Vagina (tissue), 2 donors: ENCODE measurements around the gene HDGF. TPM values are rescaled to one million over a fixed set of nuclear protein-coding genes. Genes with fewer than 3 reads are reported as not detected.
A peak's percentile ranks its signal among the peaks of the same experiment; 100 is the strongest.

Experiments used
- DNase-seq, 2 donors: peaks; one replicate each; pipeline ENCODE4 v3.0.0-alpha.2; 2017; ENCODE audit errors: extremely low spot score in 2 of 2
- H3K27ac ChIP-seq: fragments of 200-600 bp; sonication (generic); one replicate; pipeline ENCODE4 v1.5.1; 2019
- H3K27me3 ChIP-seq: fragments of 200-600 bp; sonication (generic); one replicate; pipeline ENCODE4 v1.5.1; 2019
- H3K36me3 ChIP-seq, 2 donors: fragments of 200-600 bp; sonication (generic); one replicate each; pipeline ENCODE4 v1.5.1; 2017 to 2019
- H3K4me1 ChIP-seq: fragments of 200-600 bp; sonication (generic); one replicate; pipeline ENCODE4 v1.5.1; 2019
- H3K4me3 ChIP-seq, 2 donors: fragments of 200-600 bp; sonication (generic); 1 replicate in 1 of 2; 2 replicates in 1 of 2; pipeline ENCODE4 v1.5.1; 2016 to 2019
- H3K9me3 ChIP-seq: fragments of 200-600 bp; sonication (generic); one replicate; pipeline ENCODE4 v1.5.1; 2019
- CTCF ChIP-seq, 3 experiments: fragments of 450-650 bp in 2 of 3; fragments of 200-600 bp in 1 of 3; sonication (generic) in 1 of 3; IDR thresholded peaks; one replicate each; pipeline ENCODE4 v1.5.1; 2017 to 2019; ENCODE audit warnings: antibody characterized with exemption in 3 of 3, mild to moderate bottlenecking in 2 of 3, moderate library complexity in 2 of 3
- POLR2A ChIP-seq, 2 donors: fragments of 450-650 bp; IDR thresholded peaks; one replicate each; pipeline ENCODE4 v1.6.1; 2017; ENCODE audit warnings: antibody characterized with exemption in 2 of 2, mild to moderate bottlenecking in 2 of 2, moderate library complexity in 2 of 2
- POLR2AphosphoS5 ChIP-seq, 2 donors: sonication (generic); formaldehyde crosslinking; IDR thresholded peaks; one replicate each; pipeline ENCODE4 v1.9.0; 2017; ENCODE audit warnings: antibody characterized with exemption in 2 of 2, mild to moderate bottlenecking in 2 of 2, low read depth in 1 of 2; ENCODE audit not compliant: insufficient read depth in 1 of 2
- intact Hi-C: fragments of 100-400 bp; cut with DNase I; formaldehyde crosslinking; loops from one replicate; pipeline ENCODE4 v1.15.1; 2023
- total RNA-seq: library from RNA; depleted of rRNA; stranded (reverse); fragments of >200 nt; gene quantifications from one replicate; pipeline ENCODE4 v1.2.3, GENCODE V29; 2016

HDGF gene
- total RNA-seq, 1 donor from 2014 or later, result 154 TPM

DNA sequence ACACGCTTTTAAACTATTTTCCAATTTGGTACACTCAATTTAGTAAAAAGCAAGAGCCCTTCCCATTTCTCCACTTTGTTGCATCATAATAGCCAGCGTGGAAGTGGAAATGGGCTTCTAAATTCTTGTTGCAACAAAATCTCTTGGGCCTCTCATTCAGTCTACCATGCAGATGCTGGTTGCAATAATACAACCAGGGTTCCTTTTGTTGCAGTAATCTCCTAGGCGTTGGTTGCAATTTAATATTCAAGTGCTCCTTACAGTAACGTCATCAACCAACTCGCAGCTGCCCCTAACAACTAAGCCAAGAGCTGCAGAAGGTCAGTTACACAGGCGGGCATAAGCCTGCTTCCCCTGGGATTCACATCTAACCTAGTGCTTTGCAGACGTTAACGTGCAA is 2.7 kb upstream of the HDGF start:
- Histone ChIP-seq H3K4me1 (peaks cover 27% of the 10 kb centered on the region), H3K9me3 (no peaks in the 10 kb centered on the region), H3K4me3 (no peak overlapping the region), H3K36me3 (no peaks in the 10 kb centered on the region), H3K27me3 (no peaks in the 10 kb centered on the region), H3K27ac (no peak overlapping the region)
- intact Hi-C loops, result no loop called here
- DNase-seq, result no peak
- no peak for TF ChIP-seq CTCF (IDR thresholded peaks at IDR 0.05)
- TF ChIP-seq POLR2A (IDR thresholded peaks at IDR 0.05), result no peak
- no peak for TF ChIP-seq POLR2AphosphoS5 (IDR thresholded peaks at IDR 0.05; ENCODE audit: insufficient read depth in 1 of 2, low read depth in 1 of 2)

DNA sequence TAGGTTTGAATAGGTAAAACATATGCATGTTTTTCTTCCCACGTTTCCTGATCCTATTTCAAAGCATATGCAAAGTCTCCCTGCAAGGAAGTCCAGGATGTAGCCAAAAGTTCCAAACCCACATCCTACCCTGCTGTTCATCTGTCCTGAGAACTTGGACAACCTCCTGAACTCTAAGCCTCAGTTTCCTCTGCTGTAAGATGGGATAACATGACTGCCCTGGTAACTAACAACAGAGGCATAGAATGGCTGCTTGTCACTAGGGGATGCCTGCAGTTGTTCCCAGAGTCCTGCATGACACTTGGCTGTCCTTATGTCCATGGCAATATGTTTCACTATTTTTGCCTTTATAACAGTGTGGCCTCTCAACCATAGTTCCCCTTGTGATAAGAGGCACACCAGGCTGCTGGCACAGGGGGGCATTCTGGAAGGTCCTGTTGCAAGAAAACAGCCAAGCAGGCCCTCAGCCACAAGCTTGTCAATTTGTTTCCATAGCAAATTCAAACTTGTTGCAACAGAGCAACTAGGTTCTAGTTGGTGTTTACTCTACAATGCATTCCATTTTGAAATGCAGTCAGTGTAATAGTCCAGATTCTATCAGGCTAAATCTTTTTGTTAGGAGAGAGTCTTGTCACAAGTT is 1.5 kb upstream of the HDGF start:
- Histone ChIP-seq H3K27ac (no peak overlapping the region), H3K4me1 (peaks cover 40% of the 10 kb centered on the region), H3K27me3 (no peaks in the 10 kb centered on the region), H3K36me3 (no peaks in the 10 kb centered on the region), H3K9me3 (no peaks in the 10 kb centered on the region), H3K4me3 (no peak overlapping the region)
- intact Hi-C loops, result no loop called here
- TF ChIP-seq CTCF (IDR thresholded peaks at IDR 0.05), result no peak
- DNase-seq, result no peak

- peak overlapping the region; percentile 96 to 97 for H3K4me3 ChIP-seq
- H3K4me1 ChIP-seq, result peaks cover 48% of the 10 kb centered on the region
- H3K36me3 ChIP-seq, result no peaks in the 10 kb centered on the region
- intact Hi-C loops, result no loop called here
- no peaks in the 10 kb centered on the region for H3K27me3 ChIP-seq
- no peaks in the 10 kb centered on the region for H3K9me3 ChIP-seq
- H3K27ac ChIP-seq, result peak overlapping the region; percentile 99
- TF ChIP-seq POLR2A (IDR thresholded peaks at IDR 0.05) (no peak), POLR2AphosphoS5 (IDR thresholded peaks at IDR 0.05; ENCODE audit: insufficient read depth in 1 of 2, low read depth in 1 of 2) (peak; percentile 44 to 62), CTCF (IDR thresholded peaks at IDR 0.05) (peak in 1 of 3 experiments; percentile 17)
- DNase-seq, result peak in 1 of 2 donors; percentile 97
Measured at GRCh38 chr1:156751757-156752481, 444 bp upstream of the HDGF start.

DNA sequence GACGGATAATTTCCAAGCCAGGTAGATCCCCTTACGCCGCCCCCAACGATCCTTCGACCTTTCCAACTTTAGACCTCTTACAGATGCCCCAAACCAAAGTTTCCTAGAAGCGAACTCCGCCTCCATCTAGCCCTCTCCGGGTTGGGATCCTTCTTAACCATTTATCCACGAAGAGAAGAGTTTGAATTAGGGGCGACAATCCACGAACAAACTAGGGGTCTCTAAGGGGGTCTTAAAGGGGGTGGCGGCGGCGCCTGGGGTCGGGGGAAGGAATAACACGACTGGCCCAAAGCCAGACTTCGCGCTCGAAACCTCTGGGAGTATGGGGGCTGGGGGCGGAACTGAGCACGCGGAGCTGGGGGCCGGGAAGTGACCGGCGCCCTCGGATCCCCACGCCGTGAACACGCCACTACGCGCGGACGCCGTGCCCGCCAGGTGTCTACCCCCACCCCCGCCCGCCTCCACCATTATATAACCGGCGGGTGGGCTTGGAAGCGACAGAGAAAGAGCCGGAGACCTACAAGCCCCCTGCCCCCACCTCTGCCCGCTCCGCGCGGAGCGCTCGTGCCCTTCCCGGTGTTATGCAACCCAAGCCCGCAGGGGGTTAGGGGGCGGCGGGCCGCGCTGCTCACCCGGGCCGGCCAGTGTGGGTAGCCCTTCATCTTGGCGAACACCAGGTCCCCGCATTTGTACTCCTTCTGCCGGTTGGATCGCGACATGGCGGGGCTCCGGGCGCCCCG is 594 bp downstream of the HDGF start:
- H3K9me3 ChIP-seq, result no peaks in the 10 kb centered on the region
- H3K36me3 ChIP-seq, result no peaks in the 10 kb centered on the region
- peak overlapping the region; percentile 99 for H3K27ac ChIP-seq
- intact Hi-C loops, result no loop called here
- H3K4me1 ChIP-seq, result peaks cover 59% of the 10 kb centered on the region
- H3K27me3 ChIP-seq, result no peaks in the 10 kb centered on the region
- H3K4me3 ChIP-seq, result peak overlapping the region; percentile 96 to 97
- TF ChIP-seq CTCF (IDR thresholded peaks at IDR 0.05) (peak in 1 of 3 experiments; percentile 16), POLR2A (IDR thresholded peaks at IDR 0.05) (no peak), POLR2AphosphoS5 (IDR thresholded peaks at IDR 0.05; ENCODE audit: insufficient read depth in 1 of 2, low read depth in 1 of 2) (peak in 1 of 2 donors; percentile 11)
- DNase-seq, result peak in 1 of 2 donors; percentile 87
